GM15510 (cell line): Measurements from ENCODE around the gene KCP.

Experiments
- POLR2A ChIP-seq: IDR thresholded peaks from 3 replicates; pipeline ENCODE4 v1.6.1; 2011; ENCODE audit warnings: borderline replicate concordance; ENCODE audit not compliant: insufficient read length; ENCODE audit errors: extremely low read depth

Gene KCP

DNA sequence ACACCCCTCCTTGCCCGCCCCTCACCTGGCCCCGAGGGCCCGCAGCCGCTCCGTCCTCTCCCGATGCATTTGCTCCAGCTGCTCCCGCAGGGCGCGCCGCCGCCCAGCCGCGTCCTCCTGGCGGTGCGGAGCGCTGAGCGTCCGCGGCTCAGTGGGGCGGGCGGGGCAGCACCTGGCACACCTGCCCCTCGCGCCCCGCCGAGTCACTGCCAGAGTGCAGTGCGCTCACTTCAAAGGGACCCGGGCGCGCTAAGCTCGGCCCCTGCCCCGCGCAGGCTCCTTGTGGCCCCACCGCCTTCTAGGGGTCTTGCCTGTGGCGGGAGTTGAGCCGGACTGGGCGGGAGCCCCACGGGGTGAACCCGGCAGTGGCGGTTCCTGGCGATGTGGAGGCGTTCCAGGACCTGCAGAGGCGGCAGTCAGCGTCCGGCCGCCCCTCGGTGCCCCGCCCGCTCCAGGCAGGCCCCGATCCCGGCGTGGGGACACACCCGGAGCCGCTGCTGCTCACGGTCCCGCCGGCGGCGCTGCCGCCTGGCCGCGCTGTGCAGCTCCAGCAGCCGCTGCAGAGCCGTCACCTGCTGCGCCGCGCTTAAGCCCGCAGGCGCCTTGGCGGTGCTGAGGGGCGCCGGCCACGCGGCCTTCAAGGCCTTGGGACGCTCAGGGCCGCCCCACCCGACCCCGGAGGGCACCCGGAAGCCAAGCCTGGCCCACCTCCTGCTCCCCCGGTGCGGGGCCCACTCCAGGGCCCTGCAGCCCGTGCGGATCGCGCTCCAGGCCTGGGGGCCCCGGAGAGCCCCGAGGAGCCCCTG is 41.2 kb downstream of the KCP start:
- TF ChIP-seq POLR2A = no peak

GRCh38 chr7:128868624-128869137 is 41.8 kb downstream of the KCP start:
- no peak for TF ChIP-seq POLR2A

- TF ChIP-seq POLR2A = no peak
These were observed 42.5 kb downstream of the KCP start for GRCh38 chr7:128867842-128868623.

GRCh38 chr7:128867241-128867640 is 43.3 kb downstream of the KCP start:
- no peak for TF ChIP-seq POLR2A

DNA sequence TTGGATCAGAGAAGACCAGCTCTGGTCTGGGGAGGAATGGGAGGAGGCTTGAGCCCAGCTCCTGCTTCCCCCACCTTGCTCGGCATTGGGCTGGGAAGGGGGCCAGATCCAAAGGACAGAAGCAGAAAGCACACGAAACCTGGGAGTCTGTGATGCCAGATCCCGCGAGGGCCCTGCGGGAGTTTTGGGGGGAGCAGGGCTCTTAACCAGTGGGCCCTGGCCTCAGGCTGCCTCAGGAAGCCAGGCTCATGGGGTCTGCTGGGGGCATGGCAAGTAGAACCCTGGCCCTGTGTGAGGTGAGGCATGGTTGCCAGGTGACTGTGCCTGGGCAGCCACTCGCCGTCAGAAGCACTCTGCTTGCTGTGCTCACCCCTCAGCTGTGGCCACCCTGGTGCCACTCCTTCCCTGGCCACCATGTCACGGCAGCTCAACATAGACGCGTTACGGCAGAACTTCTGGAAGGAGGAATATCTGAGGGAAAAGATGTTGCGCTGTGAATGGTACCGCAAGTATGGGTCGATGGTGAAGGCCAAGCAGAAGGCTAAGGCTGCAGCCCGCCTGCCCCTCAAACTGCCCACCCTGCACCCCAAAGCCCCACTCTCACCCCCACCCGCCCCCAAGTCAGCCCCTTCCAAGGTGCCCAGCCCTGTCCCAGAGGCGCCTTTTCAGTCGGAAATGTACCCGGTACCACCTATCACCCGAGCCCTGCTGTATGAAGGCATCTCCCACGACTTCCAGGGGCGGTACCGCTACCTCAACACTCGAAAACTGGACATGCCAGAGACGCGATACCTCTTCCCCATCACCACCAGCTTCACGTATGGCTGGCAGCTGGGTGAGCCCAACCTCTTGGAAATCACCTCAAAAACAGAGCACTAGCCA is 44.3 kb downstream of the KCP start:
- no peak for TF ChIP-seq POLR2A

DNA sequence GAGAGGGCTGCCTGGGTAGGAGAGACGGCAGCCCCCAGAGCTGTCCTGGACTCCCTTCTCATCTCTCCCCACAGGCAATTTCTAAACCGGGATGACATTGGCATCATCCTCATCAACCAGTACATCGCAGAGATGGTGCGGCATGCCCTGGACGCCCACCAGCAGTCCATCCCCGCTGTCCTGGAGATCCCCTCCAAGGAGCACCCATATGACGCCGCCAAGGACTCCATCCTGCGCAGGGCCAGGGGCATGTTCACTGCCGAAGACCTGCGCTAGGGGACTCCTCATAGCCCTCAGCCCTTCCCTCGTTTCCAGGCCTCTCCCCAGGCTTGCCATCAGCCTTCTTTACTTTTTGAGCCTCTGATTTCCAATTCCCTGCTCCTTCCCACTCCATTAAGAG is 45.2 kb downstream of the KCP start:
- TF ChIP-seq POLR2A = no peak

DNA sequence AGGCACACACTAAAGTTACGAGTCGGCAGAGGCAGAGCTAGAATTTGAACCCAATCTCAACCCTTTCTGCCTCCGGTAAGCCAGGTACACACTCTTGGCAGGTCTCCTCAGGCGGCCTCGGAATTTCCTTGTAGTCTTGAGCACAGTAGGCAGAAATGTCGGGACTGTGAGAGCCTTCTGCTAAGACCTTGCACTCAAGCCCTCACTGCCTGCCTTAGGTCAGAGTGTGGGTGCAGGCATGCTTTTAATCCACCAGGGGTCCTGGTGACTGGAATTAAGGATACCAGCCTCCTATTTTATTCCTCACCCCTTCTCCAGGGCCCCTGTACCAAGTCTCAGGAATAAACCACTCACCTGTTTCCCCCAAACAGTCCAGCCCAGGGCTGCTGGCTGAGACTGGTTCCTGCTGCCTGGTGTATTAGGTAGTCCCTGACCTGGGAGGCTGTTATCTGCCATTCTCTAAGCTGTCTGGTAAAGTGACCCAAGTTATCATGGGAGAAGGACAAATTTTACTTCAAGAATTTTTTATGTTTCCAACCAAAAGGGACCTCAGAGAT is 47.0 kb downstream of the KCP start:
- no peak for TF ChIP-seq POLR2A

GRCh38 chr7:128862571-128863432 is 47.7 kb downstream of the KCP start, which contains the start of gene ATP6V1F:
TSS of gene ATP6V1F (plus strand) at chr7:128862856. CDS start at chr7:128862905, 49 bp downstream.
- TF ChIP-seq POLR2A = peak; percentile 77

DNA sequence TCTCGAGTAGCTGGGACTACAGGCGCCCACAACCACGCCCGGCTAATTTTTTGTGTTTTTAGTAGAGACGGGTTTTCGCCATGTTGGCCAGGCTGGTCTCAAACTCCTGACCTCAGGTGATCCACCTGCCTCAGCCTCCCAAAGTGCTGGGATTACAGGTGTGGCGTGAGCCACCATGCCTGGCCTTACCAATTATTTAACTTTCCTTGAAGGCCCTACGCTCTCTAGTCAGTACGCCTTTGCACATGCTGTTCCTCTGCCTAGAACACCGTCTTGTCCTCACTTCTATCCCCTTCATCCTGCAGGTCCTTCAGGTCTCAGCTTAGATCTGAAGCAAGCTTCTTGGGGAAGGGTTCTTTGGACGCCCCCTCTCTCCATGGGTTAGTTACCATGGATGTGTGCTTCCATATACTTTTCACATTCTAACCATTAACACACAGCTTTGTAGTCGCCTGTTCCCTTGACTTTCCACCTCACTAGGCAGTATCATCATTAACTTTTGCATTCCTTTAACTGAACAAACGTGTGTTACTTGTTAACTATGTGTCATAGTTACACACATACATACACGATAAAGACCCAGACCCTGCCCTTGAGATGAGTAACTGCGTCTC is 48.4 kb downstream of the KCP start:
- no peak for TF ChIP-seq POLR2A

GRCh38 chr7:128860158-128861073 is 50.1 kb downstream of the KCP start:
- no peak for TF ChIP-seq POLR2A

- no peak for TF ChIP-seq POLR2A
These were observed 51.0 kb downstream of the KCP start for GRCh38 chr7:128859232-128860157.
